ENCODE measurements around the gene ARMH1. TPM values are rescaled to one million over a fixed set of nuclear protein-coding genes. Genes with fewer than 3 reads are reported as not detected.

Gene ARMH1
- total RNA-seq, 2 experiments from 2014 or later: 134 to 141 TPM

DNA sequence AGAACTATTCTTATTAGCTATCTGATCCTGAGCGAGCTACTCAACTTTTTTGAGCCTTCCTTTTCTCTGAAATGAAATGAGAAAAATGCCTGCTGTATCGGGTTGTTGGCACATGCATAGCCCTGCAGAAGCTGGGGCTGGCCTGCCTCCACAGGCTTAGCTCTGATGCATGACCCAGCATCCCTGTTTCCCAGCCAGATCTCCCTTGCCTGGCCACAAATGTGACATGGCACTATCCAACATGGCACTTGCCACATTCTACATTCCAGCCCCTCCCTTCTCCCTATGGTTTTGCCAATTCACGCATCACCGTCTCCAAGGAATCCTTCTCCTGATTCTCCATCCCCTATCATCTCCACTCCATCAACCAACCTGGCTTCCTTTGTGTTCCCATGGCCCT is 42.6 kb downstream of the ARMH1 start:
- no peak overlapping the region for H3K4me3 Mint-ChIP-seq
- CTCF ChIA-PET: interaction anchor here (0.7 to 6.1 kb wide), 7 partner anchors 8 to 96 kb away, joined by 3 to 65 read pairs (median 5); partner anchors contain the start of genes ARMH1, RNU5D-1 and TMEM53
- H3K27ac Mint-ChIP-seq: no peak overlapping the region

DNA sequence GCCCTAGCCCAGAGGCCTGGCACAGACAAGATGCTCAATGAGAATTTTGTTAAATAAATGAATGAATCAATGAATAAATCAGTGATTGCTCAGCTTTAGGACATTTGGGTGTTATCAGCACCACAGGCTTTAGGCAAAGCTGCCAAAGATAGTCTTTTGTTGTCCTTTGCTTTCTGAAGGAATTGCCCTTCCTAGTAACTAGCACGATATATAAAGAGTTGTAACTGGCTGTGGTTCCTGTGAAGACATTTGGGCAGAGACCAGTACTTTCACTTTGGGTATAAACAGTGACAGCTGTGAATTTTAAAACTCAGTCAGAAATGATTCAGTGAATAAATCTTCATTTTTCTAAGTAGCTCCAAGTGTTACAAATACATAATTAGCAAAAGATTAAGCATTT is 43.1 kb downstream of the ARMH1 start:
- intact Hi-C loops (cut with micrococcal nuclease): loop anchor here (5.0 kb wide), 1 partner anchor 45 kb away; the partner anchor contains the start of genes ARMH1 and TMEM53
- ChIA-PET CTCF (interaction anchor here (1.1 to 6.1 kb wide), 6 partner anchors 8 to 293 kb away, joined by 3 to 65 read pairs (median 4); partner anchors contain the start of genes ARMH1, HECTD3, RNU5D-1 and TMEM53), POLR2A (interaction anchor here (1.3 to 7.7 kb wide), 3 partner anchors 14 to 102 kb away, joined by 4 to 461 read pairs (median 7); partner anchors contain the start of gene RNU5D-1)
- H3K27ac Mint-ChIP-seq: peak overlapping the region; percentile 18
- peaks cover 4% of the 10 kb centered on the region for H3K27me3 Mint-ChIP-seq
- H3K4me3 Mint-ChIP-seq: no peak overlapping the region
- DNase-seq: no peak
- H3K4me1 Mint-ChIP-seq (ENCODE audit: low read depth): peaks cover 68% of the 10 kb centered on the region
- peaks cover 3% of the 10 kb centered on the region for H3K36me3 Mint-ChIP-seq
- H3K9me3 Mint-ChIP-seq: peaks cover 3% of the 10 kb centered on the region

More for the DNA sequence above, 42.6 kb downstream of the ARMH1 start:
- POLR2A ChIA-PET: interaction anchor here (1.3 to 7.7 kb wide), 2 partner anchors 15 to 23 kb away, joined by 4 to 461 read pairs; partner anchors contain the start of gene RNU5D-1
- peaks cover 3% of the 10 kb centered on the region for H3K9me3 Mint-ChIP-seq
- peaks cover 67% of the 10 kb centered on the region for H3K4me1 Mint-ChIP-seq (ENCODE audit: low read depth)
- peaks cover 4% of the 10 kb centered on the region for H3K27me3 Mint-ChIP-seq
- peaks cover 3% of the 10 kb centered on the region for H3K36me3 Mint-ChIP-seq
- intact Hi-C loops (cut with micrococcal nuclease): loop anchor here (5.0 kb wide), 1 partner anchor 45 kb away; the partner anchor contains the start of genes ARMH1 and TMEM53
- DNase-seq: no peak

DNA sequence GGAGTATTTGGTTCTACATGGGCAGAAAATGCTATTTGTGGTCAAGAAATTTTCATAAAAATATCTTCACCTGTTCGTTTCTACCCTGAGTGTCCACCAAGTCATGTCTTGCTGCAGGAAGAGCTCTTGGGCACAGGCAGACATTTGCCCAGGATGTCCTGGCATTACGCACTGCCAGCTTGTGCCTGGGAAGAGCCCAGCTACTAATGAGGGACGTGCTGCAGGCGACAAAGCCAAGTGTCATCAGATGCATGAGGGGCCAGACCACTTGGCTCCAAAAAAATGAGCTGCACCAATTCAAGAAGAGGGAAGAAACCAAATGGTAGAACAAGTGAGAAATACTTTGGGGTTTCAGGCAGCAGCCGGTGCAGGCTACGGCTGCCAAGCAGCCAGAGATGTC is 43.6 kb downstream of the ARMH1 start:
- Mint-ChIP-seq H3K4me1 (ENCODE audit: low read depth) (peaks cover 71% of the 10 kb centered on the region), H3K4me3 (no peak overlapping the region), H3K27ac (peak overlapping the region; percentile 18), H3K9me3 (peaks cover 3% of the 10 kb centered on the region), H3K27me3 (peaks cover 4% of the 10 kb centered on the region), H3K36me3 (peaks cover 3% of the 10 kb centered on the region)
- intact Hi-C loops (cut with micrococcal nuclease): loop anchor here (5.0 kb wide), 1 partner anchor 46 kb away; the partner anchor contains the start of genes ARMH1 and TMEM53
- DNase-seq: no peak
- POLR2A ChIA-PET: interaction anchor here (1.3 to 7.7 kb wide), 3 partner anchors 14 to 102 kb away, joined by 4 to 461 read pairs (median 7); partner anchors contain the start of gene RNU5D-1
- CTCF ChIA-PET: interaction anchor here (1.3 to 6.1 kb wide), 5 partner anchors 9 to 293 kb away, joined by 4 to 65 read pairs (median 5); partner anchors contain the start of genes ARMH1, HECTD3, RNU5D-1 and TMEM53

- DNase-seq: peak; percentile 27
- intact Hi-C loops (cut with micrococcal nuclease): loop anchor here (5.0 kb wide), 1 partner anchor 47 kb away; the partner anchor contains the start of genes ARMH1 and TMEM53
- POLR2A ChIA-PET: interaction anchor here (0.6 to 7.7 kb wide), 3 partner anchors 12 to 100 kb away, joined by 3 to 461 read pairs (median 7); partner anchors contain the start of gene RNU5D-1
- CTCF ChIA-PET: interaction anchor here (0.6 to 6.1 kb wide), 3 partner anchors 11 to 1313 kb away, joined by 3 to 65 read pairs (median 3); partner anchors contain the start of gene RNU5D-1
- Mint-ChIP-seq H3K27ac (peak overlapping the region; percentile 43), H3K4me1 (ENCODE audit: low read depth) (peaks cover 80% of the 10 kb centered on the region), H3K27me3 (peaks cover 4% of the 10 kb centered on the region), H3K4me3 (no peak overlapping the region), H3K9me3 (peaks cover 3% of the 10 kb centered on the region), H3K36me3 (peaks cover 3% of the 10 kb centered on the region)
Observed at GRCh38 chr1:44719318-44719717, 44.8 kb downstream of the ARMH1 start.

DNA sequence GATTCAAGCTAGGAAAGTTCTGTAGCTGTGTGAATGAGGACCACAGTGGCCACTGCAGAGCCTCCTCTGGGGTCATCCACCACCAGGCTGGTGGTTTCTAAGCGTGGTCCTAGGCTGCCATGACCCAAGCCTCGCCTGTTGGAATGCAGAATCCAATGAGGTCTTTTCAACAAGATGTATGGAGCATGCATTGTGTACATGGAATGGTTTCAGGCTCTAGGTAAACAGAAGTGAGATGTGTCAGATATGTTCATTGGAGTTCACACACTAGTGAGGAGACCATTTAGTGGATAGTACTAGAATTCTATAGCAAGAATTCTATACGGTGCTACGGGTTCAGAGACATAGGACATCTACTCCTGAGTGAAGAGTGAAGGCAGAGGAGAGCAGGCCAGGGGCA is 45.8 kb downstream of the ARMH1 start:
- DNase-seq: no peak
- Mint-ChIP-seq H3K27ac (peak overlapping the region; percentile 96), H3K4me1 (ENCODE audit: low read depth) (peaks cover 81% of the 10 kb centered on the region), H3K9me3 (peaks cover 3% of the 10 kb centered on the region), H3K4me3 (peak overlapping the region; percentile 0), H3K36me3 (peaks cover 10% of the 10 kb centered on the region), H3K27me3 (peaks cover 4% of the 10 kb centered on the region)
- intact Hi-C loops (cut with micrococcal nuclease): loop anchor here (5.0 to 10.0 kb wide), 2 partner anchors 88 to 865 kb away; partner anchors contain the start of gene NASP
- POLR2A ChIA-PET: interaction anchor here (0.8 to 7.7 kb wide), 5 partner anchors 11 to 130 kb away, joined by 3 to 461 read pairs (median 94); partner anchors contain the start of genes BTBD19, DYNLT4 and RNU5D-1
- CTCF ChIA-PET: interaction anchor here (0.6 to 6.1 kb wide), 2 partner anchors 10 to 1314 kb away, joined by 3 to 65 read pairs; partner anchors contain the start of gene RNU5D-1

GRCh38 chr1:44721485-44722361 is 47.2 kb downstream of the ARMH1 start:
- intact Hi-C loops (cut with micrococcal nuclease): loop anchor here (1.0 to 10.0 kb wide), 4 partner anchors 10 to 863 kb away; partner anchors contain the start of genes KIF2C, NASP and RNU5D-1
- peaks cover 77% of the 10 kb centered on the region for H3K4me1 Mint-ChIP-seq (ENCODE audit: low read depth)
- H3K27me3 Mint-ChIP-seq: peaks cover 4% of the 10 kb centered on the region
- peak overlapping the region; percentile 96 for H3K27ac Mint-ChIP-seq
- DNase-seq: peak; percentile 91
- peaks cover 3% of the 10 kb centered on the region for H3K9me3 Mint-ChIP-seq
- H3K36me3 Mint-ChIP-seq: peaks cover 13% of the 10 kb centered on the region
- peak overlapping the region; percentile 66 for H3K4me3 Mint-ChIP-seq
- POLR2A ChIA-PET: interaction anchor here (0.6 to 7.7 kb wide), 52 partner anchors 9 to 1071 kb away, joined by 3 to 461 read pairs (median 7); partner anchors contain the start of genes ARMH1, BEST4, BTBD19 and CCDC163
- CTCF ChIA-PET: interaction anchor here (1.0 to 6.1 kb wide), 8 partner anchors 8 to 98 kb away, joined by 3 to 65 read pairs (median 4); partner anchors contain the start of genes BTBD19 and RNU5D-1

- intact Hi-C loops (cut with micrococcal nuclease): loop anchor here (1.0 to 10.0 kb wide), 3 partner anchors 84 to 862 kb away; partner anchors contain the start of genes DYNLT4 and NASP
- POLR2A ChIA-PET: interaction anchor here (2.6 to 7.7 kb wide), 4 partner anchors 9 to 288 kb away, joined by 32 to 461 read pairs (median 122); partner anchors contain the start of genes BTBD19, DYNLT4, HECTD3 and RNU5D-1
- Mint-ChIP-seq H3K4me3 (peak overlapping the region; percentile 75), H3K36me3 (peaks cover 13% of the 10 kb centered on the region), H3K27me3 (peaks cover 4% of the 10 kb centered on the region), H3K4me1 (ENCODE audit: low read depth) (peaks cover 73% of the 10 kb centered on the region), H3K27ac (peak overlapping the region; percentile 96), H3K9me3 (peaks cover 3% of the 10 kb centered on the region)
- DNase-seq: peak; percentile 59
- CTCF ChIA-PET: interaction anchor here (6.1 kb wide), 1 partner anchor 7 kb away, joined by 65 read pairs; the partner anchor contains the start of gene RNU5D-1
Observed at GRCh38 chr1:44723064-44723463, 48.5 kb downstream of the ARMH1 start.

DNA sequence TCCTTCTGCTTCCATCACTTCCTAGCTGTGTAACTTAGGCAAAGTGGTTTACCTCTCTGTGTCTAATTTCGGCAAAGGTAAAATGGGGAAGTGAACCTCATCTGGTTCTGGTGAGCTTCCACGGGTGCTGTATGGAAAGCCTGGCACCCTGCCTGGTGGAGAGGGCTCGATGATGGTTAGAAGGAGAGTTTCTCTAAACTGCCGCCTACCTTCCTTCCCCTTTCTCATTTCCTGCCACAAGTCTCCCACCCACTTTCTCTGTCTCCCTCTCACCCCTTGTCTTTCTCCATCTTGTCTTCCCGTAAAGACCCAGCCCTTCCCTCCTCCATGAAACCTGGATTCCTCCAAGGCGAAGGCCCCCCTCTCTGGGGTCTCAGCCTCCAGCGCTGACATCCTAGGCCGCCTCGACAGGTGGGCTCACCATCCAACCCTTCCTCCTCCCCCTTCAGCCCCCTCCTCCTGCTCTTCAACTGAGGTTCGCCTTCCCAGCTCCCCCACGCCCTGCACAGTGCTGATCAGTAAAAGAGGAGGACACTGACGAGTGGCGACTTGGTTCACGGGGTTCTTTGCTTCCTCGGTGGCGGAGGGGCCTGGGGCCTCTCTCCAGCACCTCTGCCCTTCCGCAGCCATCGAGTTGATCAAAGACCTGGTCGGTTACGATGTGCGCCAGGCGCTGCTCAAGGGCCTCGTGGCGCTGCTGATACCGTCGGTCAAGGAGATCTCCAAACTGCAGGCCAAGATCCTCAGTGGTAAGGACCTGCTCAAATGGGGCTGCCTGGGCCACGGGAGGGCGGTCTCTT is 49.2 kb downstream of the ARMH1 start:
- ChIA-PET POLR2A (interaction anchor here (0.5 to 7.7 kb wide), 5 partner anchors 8 to 1674 kb away, joined by 5 to 461 read pairs (median 94); partner anchors contain the start of genes BTBD19, DYNLT4, HECTD3 and RNU5D-1), CTCF (interaction anchor here (1.1 kb wide), 1 partner anchor 85 kb away, joined by 3 read pairs; the partner anchor contains the start of gene BTBD19)
- Mint-ChIP-seq H3K4me1 (ENCODE audit: low read depth) (peaks cover 70% of the 10 kb centered on the region), H3K27ac (peak overlapping the region; percentile 96), H3K36me3 (peaks cover 13% of the 10 kb centered on the region), H3K27me3 (peaks cover 4% of the 10 kb centered on the region), H3K9me3 (peaks cover 3% of the 10 kb centered on the region), H3K4me3 (peak overlapping the region; percentile 75)
- intact Hi-C loops (cut with micrococcal nuclease): loop anchor here (1.0 to 10.0 kb wide), 3 partner anchors 84 to 861 kb away; partner anchors contain the start of genes DYNLT4 and NASP
- peak; percentile 76 for DNase-seq

DNA sequence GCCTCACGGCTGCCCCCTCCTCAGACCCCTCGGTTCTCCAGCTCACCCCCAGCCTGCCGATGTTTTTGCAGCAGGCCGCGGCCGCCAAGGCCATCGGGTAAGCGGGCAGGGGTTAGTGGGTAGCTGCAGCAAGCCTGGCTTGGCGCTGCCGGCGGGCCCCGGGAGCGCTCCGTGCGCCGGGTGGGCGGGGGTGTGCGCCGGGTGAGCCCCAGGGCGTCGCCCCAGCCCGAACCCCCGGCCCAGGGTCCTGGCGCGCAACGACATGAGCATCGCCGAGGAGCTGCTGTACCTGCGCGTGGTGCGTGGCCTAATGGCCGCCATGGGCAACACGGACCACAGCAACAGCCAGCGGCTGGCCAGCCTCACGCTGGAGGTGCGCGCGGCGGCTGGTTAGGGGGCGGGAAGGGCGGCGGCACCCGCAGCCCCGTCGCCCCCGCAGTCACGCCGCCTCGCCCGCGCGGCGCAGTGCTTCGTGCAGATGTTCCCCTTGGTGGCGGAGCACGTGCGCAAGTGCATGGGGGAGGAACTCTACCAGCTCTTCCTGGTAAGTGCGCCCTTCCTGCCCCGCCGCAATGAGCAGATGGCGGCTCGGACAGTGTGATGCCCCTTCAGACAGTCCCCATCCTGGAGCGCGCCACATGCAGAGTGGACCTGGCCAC is 49.9 kb downstream of the ARMH1 start:
- intact Hi-C loops (cut with micrococcal nuclease): loop anchor here (5.0 to 10.0 kb wide), 2 partner anchors 92 to 860 kb away; partner anchors contain the start of gene NASP
- Mint-ChIP-seq H3K4me3 (peak overlapping the region; percentile 83), H3K27ac (peak overlapping the region; percentile 96), H3K4me1 (ENCODE audit: low read depth) (peaks cover 68% of the 10 kb centered on the region), H3K9me3 (peaks cover 3% of the 10 kb centered on the region), H3K36me3 (peaks cover 13% of the 10 kb centered on the region), H3K27me3 (peaks cover 4% of the 10 kb centered on the region)
- peak; percentile 44 for DNase-seq
- CTCF ChIA-PET: interaction anchor here (1.1 kb wide), 1 partner anchor 84 kb away, joined by 3 read pairs; the partner anchor contains the start of gene BTBD19
- POLR2A ChIA-PET: interaction anchor here (4.7 to 6.2 kb wide), 2 partner anchors 84 to 95 kb away, joined by 94 to 151 read pairs; partner anchors contain the start of genes BTBD19 and DYNLT4
